K562 (cell line): ENCODE results near the gene SCARB2. TPM values are rescaled to one million over a fixed set of nuclear protein-coding genes. Genes with fewer than 3 reads are reported as not detected.
A peak's percentile ranks its signal among the peaks of the same experiment; 100 is the strongest.

ENCODE experiments used
- ATAC-seq: fragments of 200-7000 bp; cut with Tn5 transposase; 3 replicates; pipeline ENCODE4 v1.9.1; 2020; ENCODE audit warnings: moderate library complexity
- BruUV-seq: library from RNA; stranded (reverse); fragments of 400-500 nt; replicated peaks from 2 replicates; lab custom pipeline; 2021; lab: Mats Ljungman, UMichigan
- CTCF ChIA-PET: fragments of 300-600 bp; formaldehyde crosslinking; extraction: SDS; loops from one replicate; lab custom pipeline; 2021; ENCODE audit warnings: low intra/inter-chr PET ratio; lab: Yijun Ruan, JAX
- POLR2A ChIA-PET: fragments of 300-600, 350-650 bp; sonication (Branson Sonifier 250); formaldehyde crosslinking; extraction: SDS; loops from one replicate; lab custom pipeline; 2021; ENCODE audit warnings: antibody characterized with exemption, inconsistent platforms; lab: Yijun Ruan, JAX
- DNase-seq, 4 experiments: peaks; one replicate each; pipeline versions ENCODE4 v3.0.0 to v3.0.0-alpha.2; 2011 to 2018; ENCODE audit warnings: low spot score in 3 of 4, mixed read lengths in 3 of 4; ENCODE audit errors: extremely low read depth in 1 of 4
- FAIRE-seq: peaks from 2 replicates; lab custom pipeline; 2011; peaks lifted over from hg19 to GRCh38; lab: Jason Lieb, UNC
- H2AFZ ChIP-seq: 2 replicates; pipeline ENCODE4 v1.6.0; 2011; ENCODE audit warnings: low read depth, low read length, control low read depth, inconsistent platforms
- H3K27ac ChIP-seq: fragments of 200-600 bp; 3 replicates; pipeline ENCODE4 v1.8.0; 2011; ENCODE audit warnings: low read depth, mild to moderate bottlenecking, control low read depth, inconsistent platforms, low read length, moderate library complexity, mixed read lengths; ENCODE audit errors: extremely low read depth
- H3K27me3 ChIP-seq, 2 experiments: fragments of 300-600 bp in 1 of 2; 2 replicates in 1 of 2; 3 replicates in 1 of 2; pipeline versions ENCODE4 v1.6.0 to v1.8.0; 2011; ENCODE audit warnings: inconsistent platforms in 2 of 2, low read length in 2 of 2, mild to moderate bottlenecking in 1 of 2, mixed read lengths in 1 of 2, moderate library complexity in 1 of 2; ENCODE audit not compliant: control insufficient read depth in 2 of 2, insufficient read depth in 2 of 2
- H3K36me3 ChIP-seq: fragments of 300-600 bp; 3 replicates; pipeline ENCODE4 v1.8.0; 2011; ENCODE audit warnings: mild to moderate bottlenecking, low read length, inconsistent platforms; ENCODE audit not compliant: control insufficient read depth, insufficient read depth
- H3K4me1 ChIP-seq, 2 experiments: fragments of 200-600 bp in 1 of 2; replicated peaks in 1 of 2; 2 replicates in 1 of 2; 3 replicates in 1 of 2; pipeline versions ENCODE4 v1.5.1 to v1.8.0; 2011; ENCODE audit warnings: inconsistent platforms in 2 of 2, low read length in 2 of 2, mild to moderate bottlenecking in 1 of 2, mixed read lengths in 1 of 2, moderate library complexity in 1 of 2; ENCODE audit not compliant: control insufficient read depth in 2 of 2, insufficient read depth in 2 of 2
- H3K4me2 ChIP-seq: 2 replicates; pipeline ENCODE4 v1.6.1; 2011; ENCODE audit warnings: low read length, control low read depth, inconsistent platforms, mixed read lengths; ENCODE audit not compliant: insufficient read depth
- H3K4me3 ChIP-seq: fragments of 200-600 bp; sonication (generic), shearing (Covaris generic); 2 replicates; pipeline ENCODE4 v1.5.1; 2016; ENCODE audit warnings: control low read depth, inconsistent platforms
- H3K79me2 ChIP-seq: fragments of 200-600 bp; 3 replicates; pipeline ENCODE4 v1.8.0; 2011; ENCODE audit warnings: low read length, inconsistent platforms; ENCODE audit not compliant: control insufficient read depth, insufficient read depth
- H3K9ac ChIP-seq, 2 experiments: 2 replicates each; pipeline versions ENCODE4 v1.6.0 to v1.6.1; 2011; ENCODE audit warnings: low read depth in 2 of 2, low read length in 2 of 2, control low read depth in 1 of 2, inconsistent platforms in 1 of 2, mild to moderate bottlenecking in 1 of 2, mixed read lengths in 1 of 2; ENCODE audit not compliant: insufficient read depth in 1 of 2
- H3K9me1 ChIP-seq: one replicate; pipeline ENCODE4 v1.6.0; 2011; ENCODE audit warnings: inconsistent platforms, mild to moderate bottlenecking, low read length, moderate library complexity; ENCODE audit not compliant: control insufficient read depth, insufficient read depth
- H3K9me3 ChIP-seq: replicated peaks from 2 replicates; pipeline ENCODE4 v1.5.1; 2011; ENCODE audit warnings: low read depth, low read length, inconsistent platforms; ENCODE audit not compliant: control insufficient read depth, insufficient read depth
- H4K20me1 ChIP-seq: replicated peaks from 2 replicates; pipeline ENCODE4 v1.6.1; 2011; ENCODE audit warnings: low read length, inconsistent platforms, mixed read lengths; ENCODE audit not compliant: control insufficient read depth, insufficient read depth
- DMBX1 ChIP-seq: fragments of 250-450 bp; sonication (Bioruptor Pico); IDR thresholded peaks from 2 replicates; pipeline ENCODE4 v1.8.0; 2022; ENCODE audit warnings: inconsistent platforms, mild to moderate bottlenecking, moderate library complexity, borderline replicate concordance
- KLF6 ChIP-seq: fragments of 250-450 bp; sonication (Bioruptor Pico); IDR thresholded peaks from 2 replicates; pipeline ENCODE4 v1.4.0; 2020; ENCODE audit warnings: mild to moderate bottlenecking, moderate library complexity, borderline replicate concordance
- MIER1 ChIP-seq: fragments of 450-650 bp; IDR thresholded peaks from 2 replicates; pipeline ENCODE4 v1.6.1; 2016; ENCODE audit warnings: antibody characterized with exemption, mild to moderate bottlenecking, low read depth
- WGBS: fragments of 100-300 bp; shearing (Covaris generic); methylation state at CpG from one replicate; pipeline ENCODE4 v1.1.6; 2016; ENCODE audit warnings: low coverage, mixed read lengths; ENCODE audit not compliant: insufficient coverage; ENCODE audit errors: missing lambda C conversion rate; 5-methylcytosine and 5-hydroxymethylcytosine counted together
- in situ Hi-C: fragments of 300-500 bp; cut with MboI; formaldehyde crosslinking; loops from 4 replicates; pipeline ENCODE4 v1.15.0; 2018; ENCODE audit warnings: inconsistent platforms, mixed read lengths
- intact Hi-C: fragments of 100-400 bp; cut with micrococcal nuclease; formaldehyde crosslinking; loops from 2 replicates; pipeline ENCODE4 v1.14.2; 2022
- polyA plus RNA-seq, 8 experiments: library from polyadenylated mRNA; depleted of rRNA in 4 of 8; stranded (reverse) in 5 of 8; unstranded in 3 of 8; fragments of >200 nt; fragmentation: Nextera tagmentation in 2 of 8; fragmentation: Illumina TruSeq in 1 of 8; extraction: Ambion mirVana in 2 of 8; extraction: Trizol in 1 of 8; gene quantifications; 2 replicates each; pipeline versions ENCODE4 v1.2.1 to v1.2.3, GENCODE V29; 2011 to 2014; ENCODE audit warnings: inconsistent platforms in 1 of 8, missing spikeins in 1 of 8
- total RNA-seq, 7 experiments: library from RNA; depleted of rRNA in 6 of 7; stranded (reverse); fragments of >200 nt in 6 of 7; fragmentation: Illumina TruSeq in 2 of 7; extraction: Trizol in 2 of 7; gene quantifications; 2 replicates each; pipeline versions ENCODE4 v1.2.1 to v1.2.3, GENCODE V29; 2011 to 2021; ENCODE audit warnings: low replicate concordance in 1 of 7
- TF ChIP-seq, protein P1 (sequence below): sonication (generic); formaldehyde crosslinking; IDR thresholded peaks from 2 replicates; pipeline ENCODE4 v1.8.0; 2022; ENCODE audit warnings: mild to moderate bottlenecking, missing genetic modification reagents

The SCARB2 gene
- total and polyA plus RNA-seq, 9 of the 15 experiments (the other 6 are each of a cell fraction or from before 2014, with no cell fraction given), result 6.1 to 25.8 (median 17.8) TPM

DNA sequence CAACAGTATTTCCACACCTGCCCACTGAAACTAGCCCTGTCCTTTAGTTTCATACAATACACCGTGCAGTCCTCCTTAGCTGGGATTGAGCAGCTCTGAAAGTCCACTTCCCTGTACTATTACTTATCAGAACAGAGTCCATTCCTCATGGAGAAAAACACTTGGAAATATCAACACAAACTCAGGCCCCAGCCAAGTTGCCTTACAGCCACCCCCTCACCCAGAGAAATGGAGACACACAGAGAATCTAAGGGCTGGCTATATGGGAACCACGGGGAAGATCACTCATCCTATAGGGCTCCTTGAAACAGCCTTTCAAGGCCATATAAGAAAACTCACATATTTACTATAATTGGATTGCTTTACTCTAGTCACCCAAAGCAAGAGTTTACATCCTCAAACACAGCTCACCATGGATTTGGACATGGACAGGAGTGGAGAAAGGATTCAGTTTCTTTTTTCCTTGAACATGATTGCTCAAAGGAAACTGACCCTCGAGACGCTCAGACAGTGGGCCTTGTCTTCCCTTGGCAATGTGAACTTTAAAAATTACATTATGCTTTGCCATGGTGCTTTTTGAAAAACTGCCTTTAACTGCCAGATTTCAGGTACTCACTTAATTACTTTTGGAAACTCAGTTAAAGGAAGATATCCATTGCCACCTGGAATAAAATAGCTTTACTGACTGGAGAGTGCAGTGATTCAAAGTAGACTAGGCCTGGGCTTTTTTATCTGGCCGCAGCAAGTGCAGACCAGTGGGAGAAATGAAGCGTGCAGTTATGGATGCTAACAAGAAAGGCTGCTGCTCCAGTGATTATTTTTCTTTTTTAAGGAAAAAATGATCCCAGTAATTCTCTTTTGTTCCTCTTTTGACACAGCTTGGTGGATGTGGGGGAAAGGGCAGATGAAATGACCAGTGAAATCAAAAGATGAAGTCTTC, 1.6 kb downstream of the SCARB2 start:
- Histone ChIP-seq H3K36me3 (no peaks in the 10 kb centered on the region), H3K9ac (no peak overlapping the region; a peak in 1 of 4 replicates), H3K4me2 (peak overlapping the region; percentile 96; the same call in 1 of the 2 replicates), H3K4me1 (peaks cover 15 to 30% of the 10 kb centered on the region in 2 experiments), H3K9me3 (no peaks in the 10 kb centered on the region), H2AFZ (no peak overlapping the region), H3K9me1 (no peaks in the 10 kb centered on the region), H3K27ac (no peak overlapping the region), H4K20me1 (no peaks in the 10 kb centered on the region), H3K4me3 (no peak overlapping the region), H3K27me3 (no peaks in the 10 kb centered on the region), H3K79me2 (peaks cover 21% of the 10 kb centered on the region)
- ChIA-PET POLR2A (interaction anchor here (1.5 kb wide), 1 partner anchor 12 kb away, joined by 4 read pairs; no protein-coding TSS in a partner anchor), CTCF (no interaction called here)
- ATAC-seq (no peak), FAIRE-seq (no peak), DNase-seq (no peak)
- in situ Hi-C loops, result no loop called here
- WGBS, result 48% methylated on average over 6 of the region's 6 CpGs
- TF ChIP-seq DMBX1 (no peak), KLF6 (CRISPR knock-in tag) (no peak), MIER1 (0 out of 2 replicates have a peak, but pooled peaks have one; percentile 56)
- TF ChIP-seq, protein P1, sequence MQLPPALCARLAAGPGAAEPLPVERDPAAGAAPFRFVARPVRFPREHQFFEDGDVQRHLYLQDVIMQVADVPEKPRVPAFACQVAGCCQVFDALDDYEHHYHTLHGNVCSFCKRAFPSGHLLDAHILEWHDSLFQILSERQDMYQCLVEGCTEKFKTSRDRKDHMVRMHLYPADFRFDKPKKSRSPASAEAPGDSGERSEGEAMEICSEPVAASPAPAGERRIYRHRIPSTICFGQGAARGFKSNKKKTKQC, result no peak
- intact Hi-C loops, result no loop called here
- no TSS peak for BruUV-seq
